SK-N-SH treated with all-trans-retinoic acid at 6 μM for 48 hours (cell line): Measurements from ENCODE around the gene ACTBL2.

Source experiments
- ISL1 ChIP-seq: fragments of 250-450 bp; sonication (Bioruptor Pico); IDR thresholded peaks from 2 replicates; pipeline ENCODE4 v2.1.2; 2022; ENCODE audit warnings: mild to moderate bottlenecking, moderate library complexity
- PATZ1 ChIP-seq: fragments of 250-450 bp; sonication (Bioruptor Pico); IDR thresholded peaks from 2 replicates; pipeline ENCODE4 v1.8.0; 2020; ENCODE audit warnings: mild to moderate bottlenecking, moderate library complexity, borderline replicate concordance
- RARB ChIP-seq: fragments of 250-450 bp; sonication (Bioruptor Pico); IDR thresholded peaks from 2 replicates; pipeline ENCODE4 v1.8.0; 2021; ENCODE audit warnings: mild to moderate bottlenecking, moderate library complexity
- TCF4 ChIP-seq: fragments of 250-450 bp; sonication (Bioruptor Pico); IDR thresholded peaks from 2 replicates; pipeline ENCODE4 v1.8.0; 2021; ENCODE audit warnings: mild to moderate bottlenecking, moderate library complexity, borderline replicate concordance
- TOX ChIP-seq: fragments of 250-450 bp; sonication (Bioruptor Pico); IDR thresholded peaks from 2 replicates; pipeline ENCODE4 v1.8.0; 2021; ENCODE audit warnings: mild to moderate bottlenecking, moderate library complexity, borderline replicate concordance
- TSHZ2 ChIP-seq: fragments of 250-450 bp; sonication (Bioruptor Pico); IDR thresholded peaks from 2 replicates; pipeline ENCODE4 v1.5.0; 2020; ENCODE audit warnings: mild to moderate bottlenecking, moderate library complexity
- ZC3H10 ChIP-seq: fragments of 250-450 bp; sonication (Bioruptor Pico); IDR thresholded peaks from 2 replicates; pipeline ENCODE4 v1.5.1; 2021; ENCODE audit warnings: mild to moderate bottlenecking, moderate library complexity
- ZFP30 ChIP-seq: fragments of 450-650 bp; formaldehyde crosslinking; IDR thresholded peaks from 2 replicates; pipeline ENCODE4 v1.5.0; 2022; ENCODE audit warnings: mild to moderate bottlenecking, moderate library complexity
- ZNF8 ChIP-seq: fragments of 450-650 bp; formaldehyde crosslinking; IDR thresholded peaks from 2 replicates; pipeline ENCODE4 v1.5.0; 2020; ENCODE audit warnings: mild to moderate bottlenecking, moderate library complexity
- TF ChIP-seq, protein P1 (sequence below): fragments of 250-450 bp; sonication (Bioruptor Pico); IDR thresholded peaks from 2 replicates; pipeline ENCODE4 v1.5.1; 2020; ENCODE audit warnings: low read depth, mild to moderate bottlenecking, moderate library complexity
- TF ChIP-seq, protein P2 (sequence below): fragments of 250-450 bp; sonication (Bioruptor Pico); IDR thresholded peaks from 2 replicates; pipeline ENCODE4 v1.8.0; 2021; ENCODE audit warnings: low read depth, mild to moderate bottlenecking, moderate library complexity, borderline replicate concordance

DNA sequence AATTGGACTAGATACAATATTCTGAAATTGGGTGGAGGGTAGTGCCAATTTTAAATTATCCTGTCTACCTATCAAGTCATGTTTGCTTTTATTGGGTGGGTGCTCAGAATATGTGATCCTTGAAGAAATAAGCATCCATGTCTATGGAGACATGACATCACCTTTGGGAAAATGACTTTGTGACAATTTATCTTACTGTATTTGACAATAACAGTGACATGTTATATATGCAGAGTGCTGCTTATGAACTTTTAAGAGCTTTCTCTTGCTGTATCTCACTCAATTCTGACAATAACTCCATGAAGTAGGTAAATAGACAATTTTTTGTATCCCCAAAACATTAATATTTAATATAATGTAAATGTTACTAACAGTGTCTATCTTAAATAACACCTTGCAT lies 15.1 kb upstream of the ACTBL2 start:
- no peak for TF ChIP-seq PATZ1
- TF ChIP-seq TSHZ2 (CRISPR knock-in tag) = no peak
- TF ChIP-seq ISL1 (CRISPR knock-in tag) = no peak
- no peak for TF ChIP-seq ZC3H10
- TF ChIP-seq ZNF8 (CRISPR knock-in tag) = no peak
- TF ChIP-seq, protein P1, sequence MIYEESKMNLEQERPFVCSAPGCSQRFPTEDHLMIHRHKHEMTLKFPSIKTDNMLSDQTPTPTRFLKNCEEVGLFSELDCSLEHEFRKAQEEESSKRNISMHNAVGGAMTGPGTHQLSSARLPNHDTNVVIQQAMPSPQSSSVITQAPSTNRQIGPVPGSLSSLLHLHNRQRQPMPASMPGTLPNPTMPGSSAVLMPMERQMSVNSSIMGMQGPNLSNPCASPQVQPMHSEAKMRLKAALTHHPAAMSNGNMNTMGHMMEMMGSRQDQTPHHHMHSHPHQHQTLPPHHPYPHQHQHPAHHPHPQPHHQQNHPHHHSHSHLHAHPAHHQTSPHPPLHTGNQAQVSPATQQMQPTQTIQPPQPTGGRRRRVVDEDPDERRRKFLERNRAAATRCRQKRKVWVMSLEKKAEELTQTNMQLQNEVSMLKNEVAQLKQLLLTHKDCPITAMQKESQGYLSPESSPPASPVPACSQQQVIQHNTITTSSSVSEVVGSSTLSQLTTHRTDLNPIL (CRISPR knock-in tag) = no peak
- no peak for TF ChIP-seq TOX (CRISPR knock-in tag)
- no peak for TF ChIP-seq ZFP30 (CRISPR knock-in tag)
- TF ChIP-seq, protein P2, sequence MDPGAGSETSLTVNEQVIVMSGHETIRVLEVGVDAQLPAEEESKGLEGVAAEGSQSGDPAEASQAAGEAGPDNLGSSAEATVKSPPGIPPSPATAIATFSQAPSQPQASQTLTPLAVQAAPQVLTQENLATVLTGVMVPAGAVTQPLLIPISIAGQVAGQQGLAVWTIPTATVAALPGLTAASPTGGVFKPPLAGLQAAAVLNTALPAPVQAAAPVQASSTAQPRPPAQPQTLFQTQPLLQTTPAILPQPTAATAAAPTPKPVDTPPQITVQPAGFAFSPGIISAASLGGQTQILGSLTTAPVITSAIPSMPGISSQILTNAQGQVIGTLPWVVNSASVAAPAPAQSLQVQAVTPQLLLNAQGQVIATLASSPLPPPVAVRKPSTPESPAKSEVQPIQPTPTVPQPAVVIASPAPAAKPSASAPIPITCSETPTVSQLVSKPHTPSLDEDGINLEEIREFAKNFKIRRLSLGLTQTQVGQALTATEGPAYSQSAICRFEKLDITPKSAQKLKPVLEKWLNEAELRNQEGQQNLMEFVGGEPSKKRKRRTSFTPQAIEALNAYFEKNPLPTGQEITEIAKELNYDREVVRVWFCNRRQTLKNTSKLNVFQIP (CRISPR knock-in tag) = no peak
- TF ChIP-seq TCF4 (CRISPR knock-in tag) = no peak
- TF ChIP-seq RARB (CRISPR knock-in tag) = no peak
